Stomach (tissue), 4 donors: ENCODE measurements around the gene DMXL2.

Source experiments
- CTCF ChIP-seq, 7 experiments: fragments of 450-650 bp in 4 of 7; fragments of 200-600 bp in 3 of 7; sonication (generic) in 3 of 7; IDR thresholded peaks; one replicate each; pipeline ENCODE4 v1.5.1; 2016 to 2019; ENCODE audit warnings: antibody characterized with exemption in 7 of 7, control low read depth in 2 of 7, mild to moderate bottlenecking in 1 of 7
- POLR2A ChIP-seq, 4 donors: fragments of 450-650 bp; IDR thresholded peaks; one replicate each; pipeline ENCODE4 v1.6.1; 2016; ENCODE audit warnings: antibody characterized with exemption in 4 of 4, control low read depth in 2 of 4, mild to moderate bottlenecking in 1 of 4, moderate library complexity in 1 of 4

GRCh38 chr15:51484781-51485180 lies 137.8 kb downstream of the DMXL2 start:
- TF ChIP-seq CTCF (IDR thresholded peaks at IDR 0.05) (no peak), POLR2A (IDR thresholded peaks at IDR 0.05) (no peak)
